ENCODE measurements around the gene TFAP2C. TPM values are rescaled to one million over a fixed set of nuclear protein-coding genes. Genes with fewer than 3 reads are reported as not detected.

The TFAP2C gene
- total and polyA plus RNA-seq, 4 donors = under 0.01 TPM; not detected in 3

DNA sequence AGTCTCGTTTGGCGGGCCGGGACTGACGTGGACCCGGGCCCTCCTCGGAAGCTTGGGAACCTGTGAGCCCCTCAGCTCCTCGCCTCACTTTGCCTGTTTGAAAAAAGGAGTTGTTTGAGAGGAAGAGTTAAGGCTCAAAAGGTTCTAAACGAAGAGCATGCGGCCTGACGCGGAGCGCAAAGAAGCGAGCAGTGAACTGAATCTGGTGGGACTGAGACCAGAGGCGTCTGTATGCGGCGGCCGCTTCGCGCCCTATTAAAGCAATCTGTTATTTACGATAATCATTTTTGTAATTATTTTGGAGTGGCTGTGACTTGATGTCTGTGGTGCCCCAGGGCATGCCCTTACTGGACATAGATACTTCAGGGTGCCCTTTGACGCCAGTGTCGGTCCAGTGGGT lies 3.3 kb upstream of the TFAP2C start:
- TF ChIP-seq JUND (IDR thresholded peaks at IDR 0.05) = no peak
- TF ChIP-seq HNF4G (IDR thresholded peaks at IDR 0.05) = no peak
- TF ChIP-seq FOXA1 (IDR thresholded peaks at IDR 0.05) = no peak
- TF ChIP-seq, protein P1, sequence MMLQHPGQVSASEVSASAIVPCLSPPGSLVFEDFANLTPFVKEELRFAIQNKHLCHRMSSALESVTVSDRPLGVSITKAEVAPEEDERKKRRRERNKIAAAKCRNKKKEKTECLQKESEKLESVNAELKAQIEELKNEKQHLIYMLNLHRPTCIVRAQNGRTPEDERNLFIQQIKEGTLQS (IDR thresholded peaks at IDR 0.05) = no peak
- no peak for TF ChIP-seq ZBTB33 (IDR thresholded peaks at IDR 0.05)
- TF ChIP-seq NR2F2 (IDR thresholded peaks at IDR 0.05) = no peak
- TF ChIP-seq SP1 (IDR thresholded peaks at IDR 0.05) = no peak
- no peak for TF ChIP-seq YY1 (IDR thresholded peaks at IDR 0.05)
- TF ChIP-seq RAD21 (IDR thresholded peaks at IDR 0.05) = no peak
- no peak for TF ChIP-seq HNF4A (conservative IDR thresholded peaks at IDR 0.05)
- TF ChIP-seq GABPA (IDR thresholded peaks at IDR 0.05 in 1 of 2, conservative IDR thresholded peaks at IDR 0.05 in 1 of 2) = no peak
- no peak for DNase-seq (ENCODE audit: low spot score)
- Histone ChIP-seq H3K36me3 (ENCODE audit: control insufficient read depth in 4 of 4, insufficient read depth in 3 of 4, low read depth in 1 of 4, low read length in 3 of 4) (no peaks in the 10 kb centered on the region), H3K27ac (ENCODE audit: low read depth in 1 of 2, low read length in 2 of 2) (no peak overlapping the region), H3K27me3 (ENCODE audit: control insufficient read depth in 4 of 4, insufficient read depth in 4 of 4, low read length in 3 of 4) (peaks cover 4 to 31% (median 14%) of the 10 kb centered on the region in 4 donors), H3K4me3 (ENCODE audit: low read depth in 1 of 3, low read length in 3 of 3) (no peak overlapping the region), H3K4me1 (ENCODE audit: control insufficient read depth in 4 of 4, insufficient read depth in 4 of 4, low read length in 3 of 4) (peaks cover 11 to 29% (median 19%) of the 10 kb centered on the region in 4 donors), H3K9me3 (ENCODE audit: control insufficient read depth in 4 of 4, low read length in 3 of 4) (no peaks in the 10 kb centered on the region), H3K9ac (ENCODE audit: low read depth in 1 of 2, low read length in 2 of 2) (no peak overlapping the region)
- 9% methylated on average over 22 of the region's 22 CpGs for WGBS

- DNase-seq (ENCODE audit: low spot score) = no peak
- Histone ChIP-seq H3K9me3 (ENCODE audit: control insufficient read depth in 4 of 4, low read length in 3 of 4) (no peaks in the 10 kb centered on the region), H3K9ac (ENCODE audit: low read depth in 1 of 2, low read length in 2 of 2) (no peak overlapping the region), H3K36me3 (ENCODE audit: control insufficient read depth in 4 of 4, insufficient read depth in 3 of 4, low read depth in 1 of 4, low read length in 3 of 4) (no peaks in the 10 kb centered on the region), H3K27ac (ENCODE audit: low read depth in 1 of 2, low read length in 2 of 2) (no peak overlapping the region), H3K27me3 (ENCODE audit: control insufficient read depth in 4 of 4, insufficient read depth in 4 of 4, low read length in 3 of 4) (peaks cover 4 to 36% (median 17%) of the 10 kb centered on the region in 4 donors), H3K4me3 (ENCODE audit: low read depth in 1 of 3, low read length in 3 of 3) (no peak overlapping the region), H3K4me1 (ENCODE audit: control insufficient read depth in 4 of 4, insufficient read depth in 4 of 4, low read length in 3 of 4) (peaks cover 13 to 30% (median 19%) of the 10 kb centered on the region in 4 donors)
- TF ChIP-seq ZBTB33 (IDR thresholded peaks at IDR 0.05) (no peak), YY1 (IDR thresholded peaks at IDR 0.05) (no peak), FOXA2 (IDR thresholded peaks at IDR 0.05) (no peak), JUND (IDR thresholded peaks at IDR 0.05) (no peak), HNF4G (IDR thresholded peaks at IDR 0.05) (no peak)
- TF ChIP-seq, protein P1 (IDR thresholded peaks at IDR 0.05) = no peak
- WGBS = 4% methylated on average over 60 of the region's 60 CpGs
Measured at GRCh38 chr20:56626367-56627121, 2.6 kb upstream of the TFAP2C start.
